HL-60/S4 (cell line): ENCODE data around the gene PGK2.
"Not testable (repeated sequence)": the region's sequence is repeated elsewhere in the genome, so short reads cannot be mapped to it uniquely, and the experiment has no call there.

Experiments used
- in situ Hi-C: fragments of 300-500 bp; cut with MboI; formaldehyde crosslinking; loops from 2 replicates; pipeline ENCODE4 v1.14.3; 2022; ENCODE audit warnings: low sequenced_read_pairs

PGK2 gene

GRCh38 chr6:49787176-49787575 is at the start of gene PGK2:
TSS of gene PGK2 (minus strand) at chr6:49787285. CDS start at chr6:49787187, 98 bp downstream.
- in situ Hi-C loops: no loop called here

- in situ Hi-C loops: loop anchor here (25.0 kb wide), 1 partner anchor 223 kb away; no protein-coding TSS in a partner anchor
Observed at GRCh38 chr6:49835140-49835539, 48.1 kb upstream of the PGK2 start.

GRCh38 chr6:49833386-49833785 is 46.3 kb upstream of the PGK2 start:
- in situ Hi-C loops: loop anchor here (25.0 kb wide), 1 partner anchor 221 kb away; no protein-coding TSS in a partner anchor

- in situ Hi-C loops: loop anchor here (25.0 kb wide), 1 partner anchor 215 kb away; no protein-coding TSS in a partner anchor
Observed at GRCh38 chr6:49826743-49827406, 39.8 kb upstream of the PGK2 start.

GRCh38 chr6:49815166-49815565 is 28.1 kb upstream of the PGK2 start:
- in situ Hi-C loops: no loop called here

GRCh38 chr6:49813248-49813647 is 26.2 kb upstream of the PGK2 start:
- in situ Hi-C loops: no loop called here

GRCh38 chr6:49806145-49806544 is 19.1 kb upstream of the PGK2 start:
- in situ Hi-C loops: no loop called here

- in situ Hi-C loops: no loop called here
Observed at GRCh38 chr6:49805246-49805645, 18.2 kb upstream of the PGK2 start.

GRCh38 chr6:49801525-49801924 is 14.4 kb upstream of the PGK2 start:
- in situ Hi-C loops: no loop called here

GRCh38 chr6:49799090-49799489 is 12.0 kb upstream of the PGK2 start:
- in situ Hi-C loops: no loop called here

GRCh38 chr6:49796842-49797455 is 9.9 kb upstream of the PGK2 start:
- in situ Hi-C loops: not testable (repeated sequence)

GRCh38 chr6:49790341-49790740 is 3.3 kb upstream of the PGK2 start:
- in situ Hi-C loops: no loop called here

GRCh38 chr6:49784272-49784671 is 2.8 kb downstream of the PGK2 start:
- in situ Hi-C loops: no loop called here

GRCh38 chr6:49782725-49783124 is 4.4 kb downstream of the PGK2 start:
- in situ Hi-C loops: no loop called here

- in situ Hi-C loops: no loop called here
Observed at GRCh38 chr6:49782293-49782692, 4.8 kb downstream of the PGK2 start.

GRCh38 chr6:49776444-49776843 is 10.6 kb downstream of the PGK2 start:
- in situ Hi-C loops: no loop called here

GRCh38 chr6:49775043-49775442 is 12.0 kb downstream of the PGK2 start:
- in situ Hi-C loops: no loop called here

GRCh38 chr6:49772285-49772684 is 14.8 kb downstream of the PGK2 start:
- in situ Hi-C loops: no loop called here

- in situ Hi-C loops: no loop called here
Observed at GRCh38 chr6:49766762-49767161, 20.3 kb downstream of the PGK2 start.

- in situ Hi-C loops: no loop called here
Observed at GRCh38 chr6:49764571-49765236, 22.4 kb downstream of the PGK2 start.

GRCh38 chr6:49744259-49744658 is 42.8 kb downstream of the PGK2 start, which contains the start of gene CRISP3:
TSS of gene CRISP3 (minus strand) at chr6:49744388. CDS start at chr6:49744367, 21 bp downstream.
- in situ Hi-C loops: no loop called here

GRCh38 chr6:49743429-49743828 is 43.7 kb downstream of the PGK2 start:
- in situ Hi-C loops: no loop called here
